Measurements from ENCODE around the gene LRRC45.

LRRC45 gene

GRCh38 chr17:82017612-82018151 is 5.4 kb upstream of the LRRC45 start:
- H3K27ac ChIP-seq (ENCODE audit: extremely low read depth, low read depth, low read length): 0 out of 2 replicates have a peak overlapping the region, but pooled peaks have one; percentile 8
- ChIA-PET CTCF (interaction anchor here (7.6 kb wide), 1 partner anchor 57 kb away, joined by 105 read pairs; the partner anchor contains the start of gene NOTUM), POLR2A (interaction anchor here (0.9 to 4.7 kb wide), 3 partner anchors 14 to 334 kb away, joined by 3 to 13 read pairs (median 4); partner anchors contain the start of genes ARL16 and HGS)
- H3K4me3 ChIP-seq (ENCODE audit: low read depth, low read length): no peak overlapping the region
- H3K9me3 ChIP-seq (ENCODE audit: control insufficient read depth, insufficient read depth, low read depth, low read length): no peaks in the 10 kb centered on the region
- H3K36me3 ChIP-seq (ENCODE audit: control insufficient read depth in 2 of 2, insufficient read depth in 1 of 2, low read length in 2 of 2): peaks cover 0 to 20% of the 10 kb centered on the region in 2 experiments; a peak in 1 of 3 replicates
- H3K4me1 ChIP-seq (ENCODE audit: control insufficient read depth, insufficient read depth, low read length): no peaks in the 10 kb centered on the region; the same call in 1 of the 2 replicates
- no peak for TF ChIP-seq ZNF146 (tag by site-specific recombination; IDR thresholded peaks at IDR 0.05)
- no peak for TF ChIP-seq ZNF148 (tag by site-specific recombination; IDR thresholded peaks at IDR 0.05; ENCODE audit: borderline replicate concordance)
- no peak for TF ChIP-seq ZNF140 (tag by site-specific recombination; IDR thresholded peaks at IDR 0.05)
- TF ChIP-seq ZNF132 (tag by site-specific recombination; IDR thresholded peaks at IDR 0.05; ENCODE audit: borderline replicate concordance): no peak
- no peak for TF ChIP-seq ZNF548 (tag by site-specific recombination; IDR thresholded peaks at IDR 0.05)
- no peak for TF ChIP-seq ZNF335 (tag by site-specific recombination; conservative IDR thresholded peaks at IDR 0.05)
- no peak for TF ChIP-seq ZNF2 (tag by site-specific recombination; IDR thresholded peaks at IDR 0.05)
- TF ChIP-seq ZNF555 (tag by site-specific recombination; conservative IDR thresholded peaks at IDR 0.05): no peak

GRCh38 chr17:82018152-82018988 is 4.7 kb upstream of the LRRC45 start:
- POLR2A ChIA-PET: interaction anchor here (0.5 to 4.7 kb wide), 3 partner anchors 14 to 213 kb away, joined by 4 to 13 read pairs (median 4); no protein-coding TSS in a partner anchor
- H3K4me1 ChIP-seq (ENCODE audit: control insufficient read depth, insufficient read depth, low read length): no peaks in the 10 kb centered on the region; the same call in 1 of the 2 replicates
- peaks cover 0 to 20% of the 10 kb centered on the region in 2 experiments; a peak in 1 of 3 replicates for H3K36me3 ChIP-seq (ENCODE audit: control insufficient read depth in 2 of 2, insufficient read depth in 1 of 2, low read length in 2 of 2)
- H3K9me3 ChIP-seq (ENCODE audit: control insufficient read depth, insufficient read depth, low read depth, low read length): no peaks in the 10 kb centered on the region
- no peak overlapping the region for H3K27ac ChIP-seq (ENCODE audit: extremely low read depth, low read depth, low read length)
- no peak overlapping the region for H3K4me3 ChIP-seq (ENCODE audit: low read depth, low read length)
- CTCF ChIA-PET: interaction anchor here (0.7 to 7.6 kb wide), 9 partner anchors 13 to 298 kb away, joined by 3 to 105 read pairs (median 3); partner anchors contain the start of genes NOTUM and RAC3
- TF ChIP-seq ZNF362 (tag by site-specific recombination; IDR thresholded peaks at IDR 0.05) (no peak), ZNF600 (tag by site-specific recombination; IDR thresholded peaks at IDR 0.05) (0 out of 2 replicates have a peak, but pooled peaks have one; percentile 29), ZNF580 (tag by site-specific recombination; IDR thresholded peaks at IDR 0.05) (no peak), ZNF658 (tag by site-specific recombination; IDR thresholded peaks at IDR 0.05) (no peak), ZNF596 (tag by site-specific recombination; IDR thresholded peaks at IDR 0.05) (no peak), PBX3 (CRISPR knock-in tag; IDR thresholded peaks at IDR 0.05) (peak; percentile 44; the same call in 1 of the 2 replicates), INSM2 (tag by site-specific recombination; IDR thresholded peaks at IDR 0.05) (no peak), ZNF488 (tag by site-specific recombination; IDR thresholded peaks at IDR 0.05) (no peak), ZNF704 (tag by site-specific recombination; IDR thresholded peaks at IDR 0.05) (no peak), ZNF521 (tag by site-specific recombination; IDR thresholded peaks at IDR 0.05) (no peak), ZNF404 (tag by site-specific recombination; IDR thresholded peaks at IDR 0.05) (no peak), ZNF555 (tag by site-specific recombination; conservative IDR thresholded peaks at IDR 0.05) (no peak), ZBTB7A (tag by site-specific recombination; IDR thresholded peaks at IDR 0.05; ENCODE audit: low read depth) (0 out of 2 replicates have a peak, but pooled peaks have one; percentile 5), AEBP2 (tag by site-specific recombination; IDR thresholded peaks at IDR 0.05; ENCODE audit: borderline replicate concordance) (no peak)

Measured in HEK293 (cell line).